Body of pancreas (tissue), 4 donors: ENCODE results near the gene SUPV3L1. TPM values are rescaled to one million over a fixed set of nuclear protein-coding genes. Genes with fewer than 3 reads are reported as not detected.

Experiments used
- ATAC-seq: fragments of 150-250 bp; one replicate; pipeline ENCODE4 v1.9.1; 2016
- DNase-seq, 4 donors: peaks; one replicate each; pipeline ENCODE4 v3.0.0-alpha.2; 2019
- H3K27ac ChIP-seq, 4 donors: fragments of 200-600 bp; sonication (generic); 1 replicate in 3 of 4; 2 replicates in 1 of 4; pipeline versions ENCODE4 v1.5.1 to v1.6.1; 2016 to 2019; ENCODE audit warnings: mild to moderate bottlenecking in 1 of 4, mixed read lengths in 1 of 4, moderate library complexity in 1 of 4
- H3K27me3 ChIP-seq, 2 donors: fragments of 200-600 bp; sonication (generic); one replicate each; pipeline ENCODE4 v1.6.0; 2016; ENCODE audit warnings: mild to moderate bottlenecking in 1 of 2
- H3K36me3 ChIP-seq, 2 donors: fragments of 200-600 bp; sonication (generic); replicated peaks in 1 of 2; 2 replicates each; pipeline ENCODE4 v1.5.1; 2016; ENCODE audit warnings: low read depth in 2 of 2; ENCODE audit not compliant: insufficient read depth in 1 of 2
- H3K4me1 ChIP-seq: fragments of 200-600 bp; sonication (generic); one replicate; pipeline ENCODE4 v1.6.0; 2016
- H3K4me3 ChIP-seq, 2 donors: fragments of 200-600 bp; sonication (generic); 1 replicate in 1 of 2; 2 replicates in 1 of 2; pipeline ENCODE4 v1.5.1; 2016 to 2019
- H3K9me3 ChIP-seq, 3 donors: fragments of 200-600 bp; sonication (generic); 1 replicate in 2 of 3; 2 replicates in 1 of 3; pipeline ENCODE4 v1.5.1; 2016
- POLR2A ChIP-seq, 3 donors: fragments of 450-650 bp; IDR thresholded peaks; one replicate each; pipeline ENCODE4 v1.6.1; 2016; ENCODE audit warnings: antibody characterized with exemption in 3 of 3, mild to moderate bottlenecking in 2 of 3
- WGBS, 2 donors: methylation state at CpG; one replicate each; pipeline ENCODE4 v1.1.5; 2017; 5-methylcytosine and 5-hydroxymethylcytosine counted together
- intact Hi-C: fragments of 100-400 bp; cut with DNase I; formaldehyde crosslinking; loops from one replicate; pipeline ENCODE4 v1.15.1; 2023
- total RNA-seq, 2 donors: library from RNA; depleted of rRNA; stranded (reverse); fragments of >200 nt; gene quantifications; one replicate each; pipeline ENCODE4 v1.1.0, GENCODE V29; 2016
- TF ChIP-seq, protein P1 (sequence below), 7 experiments: fragments of 450-650 bp in 4 of 7; fragments of 200-600 bp in 3 of 7; sonication (generic) in 3 of 7; IDR thresholded peaks; one replicate each; pipeline ENCODE4 v1.5.1; 2016 to 2019; ENCODE audit warnings: antibody characterized with exemption in 7 of 7

Gene SUPV3L1
- total RNA-seq, 2 donors from 2014 or later: 10.9 to 25.1 TPM

DNA sequence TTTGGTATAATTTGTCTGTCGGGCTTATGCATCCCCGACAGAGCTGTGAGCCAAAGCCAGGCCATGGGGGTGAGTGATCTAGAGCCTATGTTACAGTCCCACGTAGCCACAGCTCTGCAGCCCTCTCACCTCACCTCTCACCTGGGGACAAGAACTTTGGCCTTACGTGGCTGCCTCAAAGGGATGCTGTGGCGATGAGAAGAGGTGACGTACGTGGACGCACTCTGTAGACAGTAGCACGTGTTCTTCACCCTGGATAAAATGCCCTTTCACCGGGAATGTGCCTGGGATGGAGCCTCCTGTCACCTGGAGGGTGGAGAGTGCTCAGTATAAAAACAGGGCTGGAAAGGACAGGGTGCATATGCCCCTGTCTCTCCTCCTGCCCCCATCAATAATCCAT, 45.6 kb downstream of the SUPV3L1 start:
- intact Hi-C loops: no loop called here
- WGBS, 2 donors: 72 to 76% methylated on average over 8 to 10 of the region's 10 CpGs
- Histone ChIP-seq H3K4me1 (no peaks in the 10 kb centered on the region), H3K9me3 (no peaks in the 10 kb centered on the region), H3K27me3 (no peaks in the 10 kb centered on the region), H3K36me3 (no peaks in the 10 kb centered on the region), H3K4me3 (no peak overlapping the region), H3K27ac (no peak overlapping the region)
- DNase-seq: no peak
- TF ChIP-seq POLR2A (IDR thresholded peaks at IDR 0.05): no peak
- TF ChIP-seq, protein P1, sequence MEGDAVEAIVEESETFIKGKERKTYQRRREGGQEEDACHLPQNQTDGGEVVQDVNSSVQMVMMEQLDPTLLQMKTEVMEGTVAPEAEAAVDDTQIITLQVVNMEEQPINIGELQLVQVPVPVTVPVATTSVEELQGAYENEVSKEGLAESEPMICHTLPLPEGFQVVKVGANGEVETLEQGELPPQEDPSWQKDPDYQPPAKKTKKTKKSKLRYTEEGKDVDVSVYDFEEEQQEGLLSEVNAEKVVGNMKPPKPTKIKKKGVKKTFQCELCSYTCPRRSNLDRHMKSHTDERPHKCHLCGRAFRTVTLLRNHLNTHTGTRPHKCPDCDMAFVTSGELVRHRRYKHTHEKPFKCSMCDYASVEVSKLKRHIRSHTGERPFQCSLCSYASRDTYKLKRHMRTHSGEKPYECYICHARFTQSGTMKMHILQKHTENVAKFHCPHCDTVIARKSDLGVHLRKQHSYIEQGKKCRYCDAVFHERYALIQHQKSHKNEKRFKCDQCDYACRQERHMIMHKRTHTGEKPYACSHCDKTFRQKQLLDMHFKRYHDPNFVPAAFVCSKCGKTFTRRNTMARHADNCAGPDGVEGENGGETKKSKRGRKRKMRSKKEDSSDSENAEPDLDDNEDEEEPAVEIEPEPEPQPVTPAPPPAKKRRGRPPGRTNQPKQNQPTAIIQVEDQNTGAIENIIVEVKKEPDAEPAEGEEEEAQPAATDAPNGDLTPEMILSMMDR (IDR thresholded peaks at IDR 0.05): no peak
- no peak for ATAC-seq

DNA sequence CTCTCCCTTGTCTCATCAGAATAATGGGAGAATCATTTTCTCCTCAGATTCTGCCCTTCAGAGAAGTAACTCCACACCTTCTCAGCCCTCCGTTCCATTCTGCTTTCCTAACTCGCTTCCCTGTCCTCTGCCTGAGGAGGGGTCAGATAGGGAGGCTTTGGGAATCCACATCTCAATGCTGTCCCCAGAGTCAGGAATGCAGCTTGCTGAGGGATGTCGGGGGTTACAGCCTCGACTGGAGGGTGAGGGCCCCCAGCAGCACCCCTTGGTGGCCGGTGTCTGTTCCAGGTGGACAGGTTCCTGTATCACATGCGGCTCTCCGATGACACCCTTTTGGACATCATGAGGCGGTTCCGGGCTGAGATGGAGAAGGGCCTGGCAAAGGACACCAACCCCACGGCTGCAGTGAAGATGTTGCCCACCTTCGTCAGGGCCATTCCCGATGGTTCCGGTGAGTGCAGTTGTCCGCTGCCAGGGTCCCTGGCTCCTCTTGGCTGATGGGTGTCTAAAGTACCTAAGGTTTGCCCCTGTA, 47.0 kb downstream of the SUPV3L1 start:
- TF ChIP-seq, protein P1 (IDR thresholded peaks at IDR 0.05): no peak
- no peak for TF ChIP-seq POLR2A (IDR thresholded peaks at IDR 0.05)
- DNase-seq (no peak), ATAC-seq (no peak)
- intact Hi-C loops: no loop called here
- Histone ChIP-seq H3K27me3 (no peaks in the 10 kb centered on the region), H3K4me3 (no peak overlapping the region), H3K9me3 (no peaks in the 10 kb centered on the region), H3K27ac (no peak overlapping the region), H3K4me1 (no peaks in the 10 kb centered on the region), H3K36me3 (no peaks in the 10 kb centered on the region)
- WGBS, 2 donors: 72 to 77% methylated on average over 7 to 14 of the region's 14 CpGs

DNA sequence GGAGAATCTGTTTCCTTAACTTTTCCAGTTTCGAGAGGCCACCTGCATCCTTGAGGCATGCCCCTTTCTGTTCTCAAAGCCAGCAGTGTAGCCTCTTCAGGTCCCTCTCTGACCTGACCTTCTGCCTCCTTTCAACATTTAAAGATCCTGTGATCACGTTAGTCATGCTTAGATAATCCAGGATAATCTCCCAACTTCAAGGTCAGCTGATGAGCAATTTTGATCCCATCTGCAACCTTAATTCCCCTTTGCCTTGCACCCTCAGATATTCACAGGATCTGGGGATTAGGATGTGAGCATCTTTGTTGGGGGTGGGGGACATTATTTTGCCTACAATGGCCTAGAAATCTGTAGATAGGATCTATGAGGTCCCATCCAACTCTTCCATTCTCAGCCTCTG, 48.1 kb downstream of the SUPV3L1 start:
- intact Hi-C loops: no loop called here
- whole genome bisulfite sequencing, 2 donors: 50 to 62% methylated on average over 2 of the region's 2 CpGs
- H3K27me3 ChIP-seq: no peaks in the 10 kb centered on the region
- no peaks in the 10 kb centered on the region for H3K9me3 ChIP-seq
- TF ChIP-seq, protein P1 (IDR thresholded peaks at IDR 0.05): no peak
- TF ChIP-seq POLR2A (IDR thresholded peaks at IDR 0.05): no peak
- H3K4me1 ChIP-seq: no peaks in the 10 kb centered on the region
- DNase-seq (no peak), ATAC-seq (no peak)
- no peaks in the 10 kb centered on the region for H3K36me3 ChIP-seq
- H3K27ac ChIP-seq: no peak overlapping the region
- no peak overlapping the region for H3K4me3 ChIP-seq

DNA sequence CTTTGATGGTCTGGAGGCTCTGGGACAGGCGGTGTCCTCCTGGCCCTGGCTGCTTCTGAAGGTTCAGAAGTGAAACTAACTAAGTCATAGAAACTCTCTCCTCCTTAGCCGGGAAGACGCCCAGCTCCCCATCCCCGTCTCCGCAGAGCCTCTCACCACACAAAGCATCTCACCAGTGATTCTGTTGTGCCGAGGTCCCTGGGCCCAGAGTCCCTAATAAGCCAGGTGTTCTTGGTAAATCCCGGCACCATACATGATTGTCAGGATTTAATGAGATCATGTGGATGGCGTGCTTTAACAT, 49.5 kb downstream of the SUPV3L1 start:
- intact Hi-C loops: no loop called here
- no peaks in the 10 kb centered on the region for H3K27me3 ChIP-seq
- H3K9me3 ChIP-seq: no peaks in the 10 kb centered on the region
- 72 to 80% methylated on average over 4 to 8 of the region's 8 CpGs for WGBS, 2 donors
- no peak overlapping the region for H3K27ac ChIP-seq
- no peak for ATAC-seq
- H3K4me3 ChIP-seq: no peak overlapping the region
- DNase-seq: no peak
- H3K4me1 ChIP-seq: no peaks in the 10 kb centered on the region
- H3K36me3 ChIP-seq: no peaks in the 10 kb centered on the region
- TF ChIP-seq, protein P1 (IDR thresholded peaks at IDR 0.05): no peak
- no peak for TF ChIP-seq POLR2A (IDR thresholded peaks at IDR 0.05)

DNA sequence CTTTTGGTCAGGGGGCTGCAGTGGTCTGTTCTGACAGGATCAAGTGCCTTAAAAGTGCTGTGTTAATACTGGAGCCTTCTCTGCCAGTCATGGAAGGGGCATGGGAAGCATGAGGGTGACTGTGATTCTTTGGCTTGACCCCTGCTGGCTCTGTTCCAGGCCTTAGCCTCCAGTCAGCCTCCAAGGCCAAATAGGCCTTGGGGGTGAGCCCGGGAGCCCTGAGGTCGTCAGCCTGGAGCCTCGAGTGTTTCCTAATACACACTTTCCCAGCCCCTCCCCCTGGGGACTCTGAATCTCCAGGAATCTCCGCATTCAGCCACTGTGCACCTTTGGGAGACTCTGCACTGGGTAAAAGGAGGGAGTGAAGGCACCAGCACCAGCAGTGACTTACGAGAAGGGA, 50.1 kb downstream of the SUPV3L1 start:
- 52 to 61% methylated on average over 5 of the region's 5 CpGs for WGBS, 2 donors
- Histone ChIP-seq H3K4me3 (no peak overlapping the region), H3K27me3 (no peaks in the 10 kb centered on the region), H3K27ac (no peak overlapping the region), H3K36me3 (no peaks in the 10 kb centered on the region), H3K4me1 (no peaks in the 10 kb centered on the region), H3K9me3 (no peaks in the 10 kb centered on the region)
- ATAC-seq (no peak), DNase-seq (no peak)
- TF ChIP-seq, protein P1 (IDR thresholded peaks at IDR 0.05): no peak
- TF ChIP-seq POLR2A (IDR thresholded peaks at IDR 0.05): no peak
- intact Hi-C loops: loop anchor here (10.0 kb wide), 1 partner anchor 275 kb away; no protein-coding TSS in a partner anchor
